HG02852 (cell line): ENCODE data around the gene GTF3C2.

Source experiments
- ATAC-seq: cut with Tn5 transposase; IDR thresholded peaks from one replicate; pipeline ENCODE4 v1.9.1; 2021; ENCODE audit warnings: mild to moderate bottlenecking, moderate library complexity; ENCODE audit not compliant: unreplicated experiment

Gene GTF3C2

GRCh38 chr2:27356382-27357181, at the start of gene GTF3C2:
GTF3C2 (minus strand) TSS chr2:27356764; CDS start chr2:27343554, 13,210 bp downstream.
- ATAC-seq: peak; percentile 75

GRCh38 chr2:27400348-27401135, 44.0 kb upstream of the GTF3C2 start:
- ATAC-seq: no peak

GRCh38 chr2:27398962-27399361, 42.4 kb upstream of the GTF3C2 start:
- ATAC-seq: no peak

- ATAC-seq: no peak
These were observed 36.7 kb upstream of the GTF3C2 start for GRCh38 chr2:27393225-27393624.

- no peak for ATAC-seq
These were observed 34.5 kb upstream of the GTF3C2 start for GRCh38 chr2:27390822-27391679.

- no peak for ATAC-seq
These were observed 25.1 kb upstream of the GTF3C2 start for GRCh38 chr2:27381577-27382181.

GRCh38 chr2:27380626-27381545, 24.3 kb upstream of the GTF3C2 start, which contains the start of gene ZNF513:
ZNF513 (minus strand) TSS chr2:27380734; CDS start chr2:27380526, 208 bp downstream.
- ATAC-seq: peak; percentile 92

- ATAC-seq: no peak
These were observed 23.5 kb upstream of the GTF3C2 start for GRCh38 chr2:27379836-27380625.

- ATAC-seq: no peak
These were observed 22.8 kb upstream of the GTF3C2 start for GRCh38 chr2:27379383-27379835.

GRCh38 chr2:27378809-27379290, 22.3 kb upstream of the GTF3C2 start:
- no peak for ATAC-seq

- ATAC-seq: no peak
These were observed 21.7 kb upstream of the GTF3C2 start for GRCh38 chr2:27378096-27378808.

GRCh38 chr2:27377618-27378095, 21.1 kb upstream of the GTF3C2 start:
- ATAC-seq: no peak

- no peak for ATAC-seq
These were observed 20.5 kb upstream of the GTF3C2 start for GRCh38 chr2:27376866-27377617.

GRCh38 chr2:27376151-27376865, 19.7 kb upstream of the GTF3C2 start:
- no peak for ATAC-seq

- ATAC-seq: no peak
These were observed 19.0 kb upstream of the GTF3C2 start for GRCh38 chr2:27375513-27376099.

- no peak for ATAC-seq
These were observed 17.0 kb upstream of the GTF3C2 start for GRCh38 chr2:27373567-27373966.
